ENCODE results near the gene FBXO21.

The FBXO21 gene

GRCh38 chr12:117149431-117149830, 40.8 kb downstream of the FBXO21 start:
- H3F3A ChIP-seq (ENCODE audit: low read depth): no peaks in the 10 kb centered on the region
- H2AFZ ChIP-seq (ENCODE audit: low read length): no peak overlapping the region
- no peaks in the 10 kb centered on the region for H3K9me2 ChIP-seq (replicated peaks; ENCODE audit: low read depth, low read length)
- H3K4me1 ChIP-seq (ENCODE audit: insufficient read depth, low read length, poor library complexity, severe bottlenecking): no peaks in the 10 kb centered on the region
- no peak overlapping the region for H3K4me3 ChIP-seq (ENCODE audit: low read length, poor library complexity, severe bottlenecking)
- no peak overlapping the region for H3K9ac ChIP-seq (ENCODE audit: low read depth, low read length, poor library complexity, severe bottlenecking)
- H3K27me3 ChIP-seq (ENCODE audit: insufficient read depth, low read length, poor library complexity, severe bottlenecking): no peaks in the 10 kb centered on the region
- H3K9me3 ChIP-seq (ENCODE audit: insufficient read depth, low read depth, low read length): no peaks in the 10 kb centered on the region
- no peak overlapping the region for H3K4me2 ChIP-seq (ENCODE audit: low read depth, low read length, poor library complexity, severe bottlenecking)
- no peaks in the 10 kb centered on the region for H3K79me2 ChIP-seq (ENCODE audit: insufficient read depth, low read length)
- peaks cover 6% of the 10 kb centered on the region for H4K20me1 ChIP-seq (ENCODE audit: insufficient read depth, low read length, poor library complexity, severe bottlenecking)
- peaks cover 59% of the 10 kb centered on the region; the same call in 1 of the 2 replicates for H3K36me3 ChIP-seq (ENCODE audit: insufficient read depth, low read length)
- TF ChIP-seq EZH2phosphoT487 (IDR thresholded peaks at IDR 0.05; ENCODE audit: borderline replicate concordance): no peak
- TF ChIP-seq CTCF (conservative IDR thresholded peaks at IDR 0.05; ENCODE audit: low read length): no peak

GRCh38 chr12:117148642-117149041, 41.6 kb downstream of the FBXO21 start:
- TF ChIP-seq CTCF (conservative IDR thresholded peaks at IDR 0.05; ENCODE audit: low read length) (no peak), EZH2phosphoT487 (IDR thresholded peaks at IDR 0.05; ENCODE audit: borderline replicate concordance) (no peak)
- H3K27me3 ChIP-seq (ENCODE audit: insufficient read depth, low read length, poor library complexity, severe bottlenecking): no peaks in the 10 kb centered on the region
- no peaks in the 10 kb centered on the region for H3K79me2 ChIP-seq (ENCODE audit: insufficient read depth, low read length)
- H3K4me3 ChIP-seq (ENCODE audit: low read length, poor library complexity, severe bottlenecking): no peak overlapping the region
- H3K9ac ChIP-seq (ENCODE audit: low read depth, low read length, poor library complexity, severe bottlenecking): no peak overlapping the region
- peaks cover 6% of the 10 kb centered on the region for H4K20me1 ChIP-seq (ENCODE audit: insufficient read depth, low read length, poor library complexity, severe bottlenecking)
- H3K9me3 ChIP-seq (ENCODE audit: insufficient read depth, low read depth, low read length): no peaks in the 10 kb centered on the region
- no peak overlapping the region for H3K4me2 ChIP-seq (ENCODE audit: low read depth, low read length, poor library complexity, severe bottlenecking)
- H2AFZ ChIP-seq (ENCODE audit: low read length): no peak overlapping the region
- H3K9me2 ChIP-seq (replicated peaks; ENCODE audit: low read depth, low read length): no peaks in the 10 kb centered on the region
- no peaks in the 10 kb centered on the region for H3K4me1 ChIP-seq (ENCODE audit: insufficient read depth, low read length, poor library complexity, severe bottlenecking)
- H3F3A ChIP-seq (ENCODE audit: low read depth): no peaks in the 10 kb centered on the region
- H3K36me3 ChIP-seq (ENCODE audit: insufficient read depth, low read length): peaks cover 51% of the 10 kb centered on the region; the same call in 1 of the 2 replicates

- no peak for TF ChIP-seq CTCF (conservative IDR thresholded peaks at IDR 0.05; ENCODE audit: low read length)
- no peak for TF ChIP-seq EZH2phosphoT487 (IDR thresholded peaks at IDR 0.05; ENCODE audit: borderline replicate concordance)
- Histone ChIP-seq H3K36me3 (ENCODE audit: insufficient read depth, low read length) (peaks cover 53% of the 10 kb centered on the region; the same call in 1 of the 2 replicates), H3K27me3 (ENCODE audit: insufficient read depth, low read length, poor library complexity, severe bottlenecking) (no peaks in the 10 kb centered on the region), H3K4me3 (ENCODE audit: low read length, poor library complexity, severe bottlenecking) (no peak overlapping the region), H4K20me1 (ENCODE audit: insufficient read depth, low read length, poor library complexity, severe bottlenecking) (peaks cover 6% of the 10 kb centered on the region), H3K9me2 (replicated peaks; ENCODE audit: low read depth, low read length) (no peaks in the 10 kb centered on the region), H3K9ac (ENCODE audit: low read depth, low read length, poor library complexity, severe bottlenecking) (no peak overlapping the region), H3K4me1 (ENCODE audit: insufficient read depth, low read length, poor library complexity, severe bottlenecking) (no peaks in the 10 kb centered on the region), H3F3A (ENCODE audit: low read depth) (no peaks in the 10 kb centered on the region), H2AFZ (ENCODE audit: low read length) (no peak overlapping the region), H3K9me3 (ENCODE audit: insufficient read depth, low read depth, low read length) (no peaks in the 10 kb centered on the region), H3K4me2 (ENCODE audit: low read depth, low read length, poor library complexity, severe bottlenecking) (no peak overlapping the region), H3K79me2 (ENCODE audit: insufficient read depth, low read length) (no peaks in the 10 kb centered on the region)
Observed at GRCh38 chr12:117147639-117148038, 42.6 kb downstream of the FBXO21 start.

Measured in Loucy (cell line).